Loucy (cell line): Measurements from ENCODE around the gene CACNB3.

Experiments
- EZH2phosphoT487 ChIP-seq: fragments of 200-600 bp; IDR thresholded peaks from 2 replicates; pipeline ENCODE4 v1.6.1; 2018; ENCODE audit warnings: antibody characterized with exemption, mild to moderate bottlenecking, moderate library complexity, borderline replicate concordance
- TF ChIP-seq, protein P1 (sequence below): fragments of 200-600 bp; sonication (generic); conservative IDR thresholded peaks from 2 replicates; pipeline ENCODE4 v1.5.1; 2014; ENCODE audit warnings: mild to moderate bottlenecking, antibody characterized with exemption, low read length

- TF ChIP-seq, protein P1, sequence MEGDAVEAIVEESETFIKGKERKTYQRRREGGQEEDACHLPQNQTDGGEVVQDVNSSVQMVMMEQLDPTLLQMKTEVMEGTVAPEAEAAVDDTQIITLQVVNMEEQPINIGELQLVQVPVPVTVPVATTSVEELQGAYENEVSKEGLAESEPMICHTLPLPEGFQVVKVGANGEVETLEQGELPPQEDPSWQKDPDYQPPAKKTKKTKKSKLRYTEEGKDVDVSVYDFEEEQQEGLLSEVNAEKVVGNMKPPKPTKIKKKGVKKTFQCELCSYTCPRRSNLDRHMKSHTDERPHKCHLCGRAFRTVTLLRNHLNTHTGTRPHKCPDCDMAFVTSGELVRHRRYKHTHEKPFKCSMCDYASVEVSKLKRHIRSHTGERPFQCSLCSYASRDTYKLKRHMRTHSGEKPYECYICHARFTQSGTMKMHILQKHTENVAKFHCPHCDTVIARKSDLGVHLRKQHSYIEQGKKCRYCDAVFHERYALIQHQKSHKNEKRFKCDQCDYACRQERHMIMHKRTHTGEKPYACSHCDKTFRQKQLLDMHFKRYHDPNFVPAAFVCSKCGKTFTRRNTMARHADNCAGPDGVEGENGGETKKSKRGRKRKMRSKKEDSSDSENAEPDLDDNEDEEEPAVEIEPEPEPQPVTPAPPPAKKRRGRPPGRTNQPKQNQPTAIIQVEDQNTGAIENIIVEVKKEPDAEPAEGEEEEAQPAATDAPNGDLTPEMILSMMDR = no peak
- TF ChIP-seq EZH2phosphoT487 = no peak
Observed at GRCh38 chr12:48827513-48828096, 9.3 kb downstream of the CACNB3 start.
